PC-3 (cell line): ENCODE measurements around the gene WASHC1.
"Not testable (repeated sequence)": the region's sequence is repeated elsewhere in the genome, so short reads cannot be mapped to it uniquely, and the experiment has no call there.

Experiments
- CTCF ChIP-seq: fragments of 300-600 bp; sonication (generic); conservative IDR thresholded peaks from 2 replicates; pipeline ENCODE4 v1.5.1; 2017; ENCODE audit warnings: antibody characterized with exemption, low read depth, mild to moderate bottlenecking, low read length
- EZH2 ChIP-seq: fragments of 300-600 bp; sonication (generic); IDR thresholded peaks from one replicate; pipeline ENCODE4 v1.6.1; 2017; ENCODE audit warnings: antibody characterized with exemption, mild to moderate bottlenecking, low read length; ENCODE audit not compliant: unreplicated experiment
- EZH2phosphoT487 ChIP-seq: fragments of 300-600 bp; sonication (generic); IDR thresholded peaks from 2 replicates; pipeline ENCODE4 v1.6.1; 2018; ENCODE audit warnings: mild to moderate bottlenecking, antibody characterized with exemption, low read length, borderline replicate concordance

GRCh38 chr9:14129-14809 is 15.0 kb downstream of the WASHC1 start:
- not testable (repeated sequence) for TF ChIP-seq EZH2, CTCF, EZH2phosphoT487
